Left ventricle myocardium inferior (tissue), 1 donor: Measurements from ENCODE around the gene KASH5. TPM values are rescaled to one million over a fixed set of nuclear protein-coding genes. Genes with fewer than 3 reads are reported as not detected.

ENCODE experiments used
- DNase-seq: peaks from one replicate; pipeline ENCODE4 v3.0.0-alpha.2; 2020
- H3K27ac ChIP-seq: fragments of 200-600 bp; replicated peaks from 2 replicates; pipeline ENCODE4 v1.8.0; 2021
- H3K27me3 ChIP-seq: fragments of 200-600 bp; 2 replicates; pipeline ENCODE4 v1.8.0; 2021; ENCODE audit warnings: low read depth
- H3K36me3 ChIP-seq: fragments of 200-600 bp; 2 replicates; pipeline ENCODE4 v1.8.0; 2021
- H3K4me1 ChIP-seq: fragments of 200-600 bp; 2 replicates; pipeline ENCODE4 v1.8.0; 2021
- H3K4me3 ChIP-seq: fragments of 200-600 bp; 2 replicates; pipeline ENCODE4 v1.8.0; 2021; ENCODE audit warnings: mild to moderate bottlenecking, moderate library complexity
- H3K9me3 ChIP-seq: fragments of 200-600 bp; replicated peaks from 2 replicates; pipeline ENCODE4 v1.8.0; 2021
- CTCF ChIP-seq: fragments of 200-600 bp; IDR thresholded peaks from 2 replicates; pipeline ENCODE4 v1.8.0; 2021; ENCODE audit warnings: antibody characterized with exemption, mild to moderate bottlenecking, borderline replicate concordance
- intact Hi-C: fragments of 100-400 bp; cut with micrococcal nuclease; formaldehyde crosslinking; loops from one replicate; pipeline ENCODE4 v1.11.0; 2022
- total RNA-seq: library from RNA; stranded (reverse); fragmentation: NEBNext Ultra II Directional; extraction: Animal tissue kit (Norgen Biotek cat#: 25700); gene quantifications from one replicate; pipeline ENCODE4 v1.2.1, GENCODE V29; 2021
- donor health status: DM: no; HTN: yes; CAD: no; lungs with severe emphysema.

KASH5 gene
- total RNA-seq, 1 donor from 2014 or later: not detected

DNA sequence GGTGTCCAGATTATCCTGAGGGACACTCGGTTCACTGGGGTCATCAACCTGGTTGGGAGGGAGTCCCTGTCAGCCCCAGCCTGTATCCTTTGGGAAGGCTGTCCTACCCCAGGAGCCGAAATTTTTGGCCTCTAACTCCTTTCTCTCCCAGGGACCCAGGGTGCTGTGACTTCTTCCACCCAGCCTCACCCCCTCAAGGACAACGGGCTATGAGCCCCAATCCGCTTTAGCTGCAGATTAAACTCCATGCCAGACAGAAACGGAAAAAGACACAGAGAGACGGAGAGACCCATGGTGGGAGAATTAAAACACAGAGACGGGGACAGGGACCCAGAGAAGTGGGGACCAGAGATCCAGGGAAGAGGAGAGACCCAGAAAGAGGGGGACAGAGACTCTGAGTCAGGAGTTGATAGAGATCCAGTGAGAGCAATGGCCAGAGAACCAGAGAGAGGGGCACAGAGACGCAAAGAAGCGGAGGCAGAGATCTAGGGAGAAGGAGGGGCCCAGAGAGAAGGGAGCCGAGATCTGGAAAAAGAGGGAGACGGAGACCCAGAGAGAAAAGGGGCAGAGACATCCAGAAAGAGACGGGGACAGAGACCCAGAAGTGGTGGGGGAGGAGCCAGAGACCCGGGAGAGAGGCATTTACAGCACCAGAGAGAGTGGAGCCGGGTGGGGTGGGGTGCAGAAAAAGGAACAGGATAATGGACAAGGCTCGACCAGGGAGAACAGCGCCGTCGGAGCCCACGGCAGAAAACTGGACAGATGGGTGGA lies 52.6 kb downstream of the KASH5 start:
- DNase-seq: no peak
- intact Hi-C loops: loop anchor here (10.0 kb wide), 1 partner anchor 46 kb away; no protein-coding TSS in a partner anchor
- H3K4me3 ChIP-seq: peak overlapping the region; percentile 83
- TF ChIP-seq CTCF: no peak
- H3K27me3 ChIP-seq: peaks cover 69% of the 10 kb centered on the region
- H3K36me3 ChIP-seq: no peaks in the 10 kb centered on the region
- H3K9me3 ChIP-seq: no peaks in the 10 kb centered on the region
- peak overlapping the region; percentile 95 for H3K27ac ChIP-seq
- peaks cover 26% of the 10 kb centered on the region for H3K4me1 ChIP-seq

GRCh38 chr19:49441210-49441959 lies 53.3 kb downstream of the KASH5 start, which contains the start of gene SLC17A7:
Gene SLC17A7 (minus strand): TSS chr19:49441527. CDS start chr19:49441379, 148 bp downstream.
- peak within 1 kb of the TSS; percentile 95 for H3K27ac ChIP-seq
- TF ChIP-seq CTCF: no peak
- DNase-seq: peak; percentile 63
- peaks cover 26% of the 10 kb centered on the region for H3K4me1 ChIP-seq
- intact Hi-C loops: loop anchor here (10.0 kb wide), 1 partner anchor 47 kb away; no protein-coding TSS in a partner anchor
- no peaks in the 10 kb centered on the region for H3K36me3 ChIP-seq
- H3K27me3 ChIP-seq: peaks cover 62% of the 10 kb centered on the region
- H3K4me3 ChIP-seq: peak within 1 kb of the TSS; percentile 83
- H3K9me3 ChIP-seq: no peaks in the 10 kb centered on the region

- Histone ChIP-seq H3K4me1 (peaks cover 26% of the 10 kb centered on the region), H3K27me3 (peaks cover 56% of the 10 kb centered on the region), H3K4me3 (peak overlapping the region; percentile 83), H3K36me3 (peaks cover 2% of the 10 kb centered on the region), H3K9me3 (no peaks in the 10 kb centered on the region), H3K27ac (peak overlapping the region; percentile 95)
- intact Hi-C loops: loop anchor here (10.0 kb wide), 1 partner anchor 47 kb away; no protein-coding TSS in a partner anchor
- TF ChIP-seq CTCF: no peak
- no peak for DNase-seq
Observed at GRCh38 chr19:49441960-49442350, 53.9 kb downstream of the KASH5 start.

- DNase-seq: peak; percentile 45
- Histone ChIP-seq H3K36me3 (peaks cover 6% of the 10 kb centered on the region), H3K27me3 (peaks cover 52% of the 10 kb centered on the region), H3K27ac (peak overlapping the region; percentile 95), H3K4me3 (peak overlapping the region; percentile 83), H3K9me3 (no peaks in the 10 kb centered on the region), H3K4me1 (peaks cover 26% of the 10 kb centered on the region)
- intact Hi-C loops: loop anchor here (10.0 kb wide), 1 partner anchor 48 kb away; no protein-coding TSS in a partner anchor
- no peak for TF ChIP-seq CTCF
Observed at GRCh38 chr19:49442354-49442753, 54.3 kb downstream of the KASH5 start.

GRCh38 chr19:49442771-49443365 lies 54.8 kb downstream of the KASH5 start:
- peaks cover 47% of the 10 kb centered on the region for H3K27me3 ChIP-seq
- peak overlapping the region; percentile 95 for H3K27ac ChIP-seq
- peaks cover 32% of the 10 kb centered on the region for H3K4me1 ChIP-seq
- H3K4me3 ChIP-seq: peak overlapping the region; percentile 83
- DNase-seq: peak; percentile 96
- no peaks in the 10 kb centered on the region for H3K9me3 ChIP-seq
- no peak for TF ChIP-seq CTCF
- peaks cover 9% of the 10 kb centered on the region for H3K36me3 ChIP-seq
- intact Hi-C loops: loop anchor here (10.0 kb wide), 1 partner anchor 48 kb away; no protein-coding TSS in a partner anchor
